SU-DHL-6 (cell line): ENCODE results near the gene WASF3.

Experiments
- CTCF ChIP-seq: fragments of 200-600 bp; sonication (generic); IDR thresholded peaks from one replicate; pipeline ENCODE4 v1.5.1; 2017; ENCODE audit warnings: antibody characterized with exemption, mild to moderate bottlenecking, low read length, moderate library complexity; ENCODE audit not compliant: insufficient read depth, poor library complexity, severe bottlenecking
- EZH2phosphoT487 ChIP-seq: fragments of 200-600 bp; sonication (generic), shearing (Covaris generic); conservative IDR thresholded peaks from 2 replicates; pipeline ENCODE4 v1.6.1; 2018; ENCODE audit warnings: mild to moderate bottlenecking, antibody characterized with exemption, low read length, moderate library complexity, mixed read lengths

DNA sequence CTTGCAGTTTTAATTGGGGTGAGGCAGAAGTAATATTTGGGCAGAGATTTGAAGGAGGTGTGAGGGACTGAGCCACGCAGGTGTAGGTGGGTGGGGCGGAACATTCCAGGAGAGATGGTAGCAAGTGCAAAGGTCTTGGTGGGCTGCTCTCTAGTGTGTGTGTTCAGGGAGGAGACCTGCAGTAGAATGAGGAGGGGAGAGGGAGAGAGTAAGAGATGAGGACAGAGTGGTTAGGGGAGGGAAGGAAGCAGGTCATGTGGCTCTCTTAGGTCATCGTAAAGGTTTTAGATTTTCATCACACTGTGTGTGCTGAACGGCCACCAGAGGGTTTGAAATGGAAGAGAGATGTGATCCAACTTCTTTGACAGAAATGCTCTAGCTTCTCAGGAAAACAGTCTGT is 33.5 kb downstream of the WASF3 start:
- no peak for TF ChIP-seq CTCF
- TF ChIP-seq EZH2phosphoT487, result no peak
